KMS-11 (cell line): ENCODE data around the gene PRKCE.

Source experiments
- H2AFZ ChIP-seq: fragments of 200-600 bp; sonication (generic); 2 replicates; pipeline ENCODE4 v1.6.1; 2016; ENCODE audit warnings: antibody characterized with exemption, mixed run types, low read depth
- H3K27ac ChIP-seq: fragments of 200-600 bp; sonication (generic); 2 replicates; pipeline ENCODE4 v1.6.1; 2016; ENCODE audit warnings: mild to moderate bottlenecking, mixed run types
- H3K27me3 ChIP-seq: fragments of 200-600 bp; sonication (generic); 2 replicates; pipeline ENCODE4 v1.6.1; 2017; ENCODE audit warnings: mild to moderate bottlenecking, low read depth, mixed run types, moderate library complexity; ENCODE audit not compliant: insufficient read depth
- H3K36me3 ChIP-seq: fragments of 200-600 bp; sonication (generic); 2 replicates; pipeline ENCODE4 v1.6.1; 2017; ENCODE audit warnings: mild to moderate bottlenecking, mixed run types; ENCODE audit not compliant: insufficient read depth
- H3K4me1 ChIP-seq: fragments of 200-600 bp; sonication (generic); 2 replicates; pipeline ENCODE4 v1.6.1; 2016; ENCODE audit warnings: mild to moderate bottlenecking, low read depth, mixed run types; ENCODE audit not compliant: poor library complexity, severe bottlenecking
- H3K4me2 ChIP-seq: fragments of 200-600 bp; sonication (generic); 2 replicates; pipeline ENCODE4 v1.7.0; 2016; ENCODE audit warnings: mild to moderate bottlenecking, mixed run types
- H3K4me3 ChIP-seq: fragments of 200-600 bp; sonication (generic); IDR thresholded peaks from 2 replicates; pipeline ENCODE4 v1.6.1; 2017; ENCODE audit warnings: low read depth, low read length, mixed read lengths; ENCODE audit not compliant: insufficient read depth
- H3K79me2 ChIP-seq: fragments of 200-600 bp; sonication (generic); 2 replicates; pipeline ENCODE4 v1.6.1; 2016; ENCODE audit warnings: low read depth, mixed run types; ENCODE audit not compliant: insufficient read depth
- H3K9ac ChIP-seq: fragments of 200-600 bp; sonication (generic); 2 replicates; pipeline ENCODE4 v1.6.1; 2016; ENCODE audit warnings: mild to moderate bottlenecking, mixed run types
- H4K20me1 ChIP-seq: fragments of 200-600 bp; sonication (generic); 2 replicates; pipeline ENCODE4 v1.6.1; 2016; ENCODE audit warnings: mild to moderate bottlenecking, mixed run types; ENCODE audit not compliant: insufficient read depth
- CTCF ChIP-seq: fragments of 200-600 bp; sonication (generic); conservative IDR thresholded peaks from 2 replicates; pipeline ENCODE4 v1.6.1; 2017; ENCODE audit warnings: low read depth, mild to moderate bottlenecking, antibody characterized with exemption, low read length, moderate library complexity, mixed read lengths

Gene PRKCE

GRCh38 chr2:45640576-45640975, 10.9 kb upstream of the PRKCE start:
- no peaks in the 10 kb centered on the region for H4K20me1 ChIP-seq
- TF ChIP-seq CTCF, result no peak
- H3K4me2 ChIP-seq, result no peak overlapping the region
- H3K36me3 ChIP-seq, result no peaks in the 10 kb centered on the region
- H3K27ac ChIP-seq, result no peak overlapping the region
- no peak overlapping the region for H2AFZ ChIP-seq
- no peaks in the 10 kb centered on the region for H3K79me2 ChIP-seq
- H3K4me1 ChIP-seq, result no peaks in the 10 kb centered on the region
- no peak overlapping the region for H3K9ac ChIP-seq
- H3K27me3 ChIP-seq, result no peaks in the 10 kb centered on the region; the same call in 1 of the 2 replicates
- no peak overlapping the region for H3K4me3 ChIP-seq

- H4K20me1 ChIP-seq, result no peaks in the 10 kb centered on the region
- no peaks in the 10 kb centered on the region for H3K36me3 ChIP-seq
- H3K27ac ChIP-seq, result no peak overlapping the region
- peak overlapping the region; percentile 73 for H3K4me2 ChIP-seq
- no peaks in the 10 kb centered on the region for H3K79me2 ChIP-seq
- no peaks in the 10 kb centered on the region for H3K4me1 ChIP-seq
- TF ChIP-seq CTCF, result no peak
- H3K4me3 ChIP-seq, result peak overlapping the region; percentile 62
- H2AFZ ChIP-seq, result peak overlapping the region; percentile 66
- H3K9ac ChIP-seq, result no peak overlapping the region; the same call in 1 of the 2 replicates
- no peaks in the 10 kb centered on the region; the same call in 1 of the 2 replicates for H3K27me3 ChIP-seq
These were observed 8.4 kb upstream of the PRKCE start for GRCh38 chr2:45643095-45643494.

DNA sequence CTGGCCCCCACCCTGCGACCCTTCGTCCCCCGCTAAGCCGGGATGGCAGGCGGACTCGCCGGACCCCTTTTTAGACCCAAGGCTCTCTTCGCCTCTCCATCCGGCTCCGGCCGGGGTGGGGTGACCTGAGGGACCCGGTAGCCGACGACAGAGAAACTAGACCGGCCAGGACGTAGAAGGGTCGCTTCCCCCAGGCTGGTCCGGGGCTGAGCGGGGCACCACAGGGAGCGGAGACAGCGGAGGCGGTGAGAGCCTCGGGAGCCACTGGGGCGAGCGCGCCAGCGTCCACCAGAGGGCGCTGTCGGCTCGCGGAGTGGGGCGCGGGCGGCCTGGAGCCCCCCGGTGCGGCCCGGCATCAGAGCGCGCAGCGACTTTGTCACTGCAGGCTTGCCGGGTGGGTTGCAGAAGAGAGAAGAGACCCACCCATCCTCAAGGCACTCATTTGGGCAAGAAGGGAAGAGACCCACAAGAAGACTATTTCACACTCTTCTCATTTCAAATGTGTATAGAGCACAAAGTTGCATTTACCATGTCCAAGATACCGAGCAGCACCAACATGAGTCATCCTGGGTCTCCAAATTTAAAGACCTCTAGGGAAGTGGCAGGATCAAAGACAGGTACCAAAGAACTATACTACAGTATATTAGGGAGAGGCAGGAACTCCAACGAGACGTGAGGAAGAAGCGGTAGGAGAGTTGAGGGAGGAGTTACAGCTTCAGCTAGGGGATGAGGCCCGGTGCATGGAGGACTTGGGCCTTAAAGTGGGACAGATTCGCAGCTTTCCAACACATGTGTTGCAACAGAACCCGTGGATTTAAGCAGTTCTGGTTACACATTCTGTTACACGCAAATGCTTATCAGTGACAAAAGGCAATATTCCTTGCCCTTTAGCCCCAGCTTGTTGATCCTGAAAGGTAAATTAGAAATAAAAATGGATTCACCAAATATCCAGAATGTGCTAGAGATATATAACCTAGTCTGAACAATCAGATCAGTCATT, 7.6 kb upstream of the PRKCE start:
- no peaks in the 10 kb centered on the region for H3K79me2 ChIP-seq
- H3K4me1 ChIP-seq, result no peaks in the 10 kb centered on the region
- no peaks in the 10 kb centered on the region; the same call in 1 of the 2 replicates for H3K27me3 ChIP-seq
- H3K4me2 ChIP-seq, result peak overlapping the region; percentile 73
- peak overlapping the region; percentile 66 for H2AFZ ChIP-seq
- no peaks in the 10 kb centered on the region for H4K20me1 ChIP-seq
- TF ChIP-seq CTCF, result peak; percentile 91
- no peaks in the 10 kb centered on the region for H3K36me3 ChIP-seq
- no peak overlapping the region for H3K27ac ChIP-seq
- H3K9ac ChIP-seq, result no peak overlapping the region; the same call in 1 of the 2 replicates
- peak overlapping the region; percentile 62 for H3K4me3 ChIP-seq

GRCh38 chr2:45646289-45646688, 5.2 kb upstream of the PRKCE start:
- H3K27ac ChIP-seq, result no peak overlapping the region
- H3K79me2 ChIP-seq, result no peaks in the 10 kb centered on the region
- no peak for TF ChIP-seq CTCF
- no peak overlapping the region for H3K9ac ChIP-seq
- no peaks in the 10 kb centered on the region for H4K20me1 ChIP-seq
- no peak overlapping the region for H3K4me2 ChIP-seq
- no peak overlapping the region for H3K4me3 ChIP-seq
- H3K27me3 ChIP-seq, result peaks cover 9% of the 10 kb centered on the region
- no peaks in the 10 kb centered on the region for H3K36me3 ChIP-seq
- H2AFZ ChIP-seq, result no peak overlapping the region
- peaks cover 5% of the 10 kb centered on the region for H3K4me1 ChIP-seq
